ENCODE data around the gene RPL27A. TPM values are rescaled to one million over a fixed set of nuclear protein-coding genes. Genes with fewer than 3 reads are reported as not detected.

Gene RPL27A
- total RNA-seq, 1 donor from 2014 or later: 1,860 TPM

- peak overlapping the region in 2 of 3 donors; percentile 2 to 29 for H3K4me3 ChIP-seq (ENCODE audit: low read length in 3 of 3)
- H3K36me3 ChIP-seq (ENCODE audit: control insufficient read depth in 3 of 3, insufficient read depth in 3 of 3, low read length in 3 of 3): peaks cover 20 to 37% (median 24%) of the 10 kb centered on the region in 3 donors
Measured at GRCh38 chr11:8706673-8707432, 24.3 kb downstream of the RPL27A start.

GRCh38 chr11:8707541-8708191 is 25.1 kb downstream of the RPL27A start:
- Histone ChIP-seq H3K4me3 (ENCODE audit: low read length in 3 of 3) (peak overlapping the region; percentile 8 to 46 (median 37)), H3K9ac (ENCODE audit: low read depth in 1 of 3, low read length in 3 of 3) (peak overlapping the region; percentile 16 to 72 (median 27)), H3K4me1 (ENCODE audit: control insufficient read depth in 3 of 3, insufficient read depth in 3 of 3, low read length in 3 of 3) (peaks cover 26 to 30% (median 30%) of the 10 kb centered on the region in 3 donors), H3K27me3 (ENCODE audit: control insufficient read depth in 3 of 3, insufficient read depth in 3 of 3, low read length in 3 of 3) (no peaks in the 10 kb centered on the region), H3K9me3 (ENCODE audit: control insufficient read depth in 3 of 3, low read length in 3 of 3) (no peaks in the 10 kb centered on the region), H3K36me3 (ENCODE audit: control insufficient read depth in 3 of 3, insufficient read depth in 3 of 3, low read length in 3 of 3) (peaks cover 19 to 28% (median 27%) of the 10 kb centered on the region in 3 donors), H3K27ac (ENCODE audit: low read depth, low read length) (peak overlapping the region; percentile 87)

More at GRCh38 chr11:8706673-8707432, 24.3 kb downstream of the RPL27A start:
- Histone ChIP-seq H3K27ac (ENCODE audit: low read depth, low read length) (peak overlapping the region; percentile 87), H3K9ac (ENCODE audit: low read depth in 1 of 3, low read length in 3 of 3) (peak overlapping the region in 2 of 3 donors; percentile 71 to 72), H3K9me3 (ENCODE audit: control insufficient read depth in 3 of 3, low read length in 3 of 3) (no peaks in the 10 kb centered on the region), H3K27me3 (ENCODE audit: control insufficient read depth in 3 of 3, insufficient read depth in 3 of 3, low read length in 3 of 3) (no peaks in the 10 kb centered on the region), H3K4me1 (ENCODE audit: control insufficient read depth in 3 of 3, insufficient read depth in 3 of 3, low read length in 3 of 3) (peaks cover 26 to 30% (median 30%) of the 10 kb centered on the region in 3 donors)

GRCh38 chr11:8709002-8709672 is 26.5 kb downstream of the RPL27A start:
- peaks cover 28 to 38% (median 35%) of the 10 kb centered on the region in 3 donors for H3K4me1 ChIP-seq (ENCODE audit: control insufficient read depth in 3 of 3, insufficient read depth in 3 of 3, low read length in 3 of 3)
- peak overlapping the region in 2 of 3 donors; percentile 42 to 72 for H3K9ac ChIP-seq (ENCODE audit: low read depth in 1 of 3, low read length in 3 of 3)
- no peaks in the 10 kb centered on the region for H3K27me3 ChIP-seq (ENCODE audit: control insufficient read depth in 3 of 3, insufficient read depth in 3 of 3, low read length in 3 of 3)
- H3K4me3 ChIP-seq (ENCODE audit: low read length in 3 of 3): no peak overlapping the region
- H3K36me3 ChIP-seq (ENCODE audit: control insufficient read depth in 3 of 3, insufficient read depth in 3 of 3, low read length in 3 of 3): peaks cover 14 to 20% (median 17%) of the 10 kb centered on the region in 3 donors
- peak overlapping the region; percentile 87 for H3K27ac ChIP-seq (ENCODE audit: low read depth, low read length)
- no peaks in the 10 kb centered on the region for H3K9me3 ChIP-seq (ENCODE audit: control insufficient read depth in 3 of 3, low read length in 3 of 3)

DNA sequence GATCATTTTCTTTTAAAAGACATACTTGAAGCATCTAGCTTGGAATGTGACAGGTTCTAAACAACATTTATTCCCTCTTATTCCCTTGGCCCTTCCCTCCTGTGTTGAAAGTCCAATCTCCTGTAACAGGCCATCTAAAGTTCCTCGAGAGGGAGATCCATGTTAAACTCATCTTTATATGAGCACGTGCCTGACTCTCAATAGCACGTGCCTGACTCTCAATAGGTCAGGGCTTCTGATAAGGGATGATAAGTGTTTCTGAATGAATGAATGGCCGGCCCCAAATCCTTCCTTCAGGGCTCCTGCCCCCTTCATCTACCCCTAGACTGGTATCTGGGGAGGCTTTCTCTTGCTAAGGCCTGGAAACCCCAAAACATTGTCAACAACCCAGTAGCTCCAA is 27.2 kb downstream of the RPL27A start:
- peak overlapping the region; percentile 87 for H3K27ac ChIP-seq (ENCODE audit: low read depth, low read length)
- peaks cover 34 to 44% (median 41%) of the 10 kb centered on the region in 3 donors for H3K4me1 ChIP-seq (ENCODE audit: control insufficient read depth in 3 of 3, insufficient read depth in 3 of 3, low read length in 3 of 3)
- peaks cover 11 to 20% (median 17%) of the 10 kb centered on the region in 3 donors for H3K36me3 ChIP-seq (ENCODE audit: control insufficient read depth in 3 of 3, insufficient read depth in 3 of 3, low read length in 3 of 3)
- no peaks in the 10 kb centered on the region for H3K9me3 ChIP-seq (ENCODE audit: control insufficient read depth in 3 of 3, low read length in 3 of 3)
- H3K27me3 ChIP-seq (ENCODE audit: control insufficient read depth in 3 of 3, insufficient read depth in 3 of 3, low read length in 3 of 3): no peaks in the 10 kb centered on the region
- H3K4me3 ChIP-seq (ENCODE audit: low read length in 3 of 3): no peak overlapping the region
- no peak overlapping the region for H3K9ac ChIP-seq (ENCODE audit: low read depth in 1 of 3, low read length in 3 of 3)

- Histone ChIP-seq H3K27me3 (ENCODE audit: control insufficient read depth in 3 of 3, insufficient read depth in 3 of 3, low read length in 3 of 3) (no peaks in the 10 kb centered on the region), H3K9me3 (ENCODE audit: control insufficient read depth in 3 of 3, low read length in 3 of 3) (no peaks in the 10 kb centered on the region), H3K36me3 (ENCODE audit: control insufficient read depth in 3 of 3, insufficient read depth in 3 of 3, low read length in 3 of 3) (peaks cover under 1 to 15% (median 13%) of the 10 kb centered on the region in 3 donors), H3K4me1 (ENCODE audit: control insufficient read depth in 3 of 3, insufficient read depth in 3 of 3, low read length in 3 of 3) (peaks cover 52 to 63% (median 60%) of the 10 kb centered on the region in 3 donors), H3K9ac (ENCODE audit: low read depth in 1 of 3, low read length in 3 of 3) (no peak overlapping the region), H3K27ac (ENCODE audit: low read depth, low read length) (no peak overlapping the region), H3K4me3 (ENCODE audit: low read length in 3 of 3) (no peak overlapping the region)
Measured at GRCh38 chr11:8711895-8712442, 29.4 kb downstream of the RPL27A start.

- Histone ChIP-seq H3K27me3 (ENCODE audit: control insufficient read depth in 3 of 3, insufficient read depth in 3 of 3, low read length in 3 of 3) (no peaks in the 10 kb centered on the region), H3K27ac (ENCODE audit: low read depth, low read length) (no peak overlapping the region), H3K36me3 (ENCODE audit: control insufficient read depth in 3 of 3, insufficient read depth in 3 of 3, low read length in 3 of 3) (peaks cover 0 to 19% (median 13%) of the 10 kb centered on the region in 3 donors), H3K9me3 (ENCODE audit: control insufficient read depth in 3 of 3, low read length in 3 of 3) (no peaks in the 10 kb centered on the region), H3K4me3 (ENCODE audit: low read length in 3 of 3) (no peak overlapping the region), H3K4me1 (ENCODE audit: control insufficient read depth in 3 of 3, insufficient read depth in 3 of 3, low read length in 3 of 3) (peaks cover 52 to 63% (median 60%) of the 10 kb centered on the region in 3 donors), H3K9ac (ENCODE audit: low read depth in 1 of 3, low read length in 3 of 3) (no peak overlapping the region)
Measured at GRCh38 chr11:8712506-8712905, 29.9 kb downstream of the RPL27A start.

- Histone ChIP-seq H3K27ac (ENCODE audit: low read depth, low read length) (no peak overlapping the region), H3K9me3 (ENCODE audit: control insufficient read depth in 3 of 3, low read length in 3 of 3) (no peaks in the 10 kb centered on the region), H3K27me3 (ENCODE audit: control insufficient read depth in 3 of 3, insufficient read depth in 3 of 3, low read length in 3 of 3) (no peaks in the 10 kb centered on the region), H3K36me3 (ENCODE audit: control insufficient read depth in 3 of 3, insufficient read depth in 3 of 3, low read length in 3 of 3) (peaks cover 0 to 19% (median 13%) of the 10 kb centered on the region in 3 donors), H3K4me3 (ENCODE audit: low read length in 3 of 3) (no peak overlapping the region), H3K9ac (ENCODE audit: low read depth in 1 of 3, low read length in 3 of 3) (peak overlapping the region in 1 of 3 donors; percentile 40), H3K4me1 (ENCODE audit: control insufficient read depth in 3 of 3, insufficient read depth in 3 of 3, low read length in 3 of 3) (peaks cover 52 to 62% (median 59%) of the 10 kb centered on the region in 3 donors)
Measured at GRCh38 chr11:8713760-8714454, 31.3 kb downstream of the RPL27A start.

GRCh38 chr11:8714622-8715225 is 32.1 kb downstream of the RPL27A start:
- peak overlapping the region in 2 of 3 donors; percentile 35 to 40 for H3K9ac ChIP-seq (ENCODE audit: low read depth in 1 of 3, low read length in 3 of 3)
- no peaks in the 10 kb centered on the region for H3K27me3 ChIP-seq (ENCODE audit: control insufficient read depth in 3 of 3, insufficient read depth in 3 of 3, low read length in 3 of 3)
- peaks cover 0 to 19% (median 13%) of the 10 kb centered on the region in 3 donors for H3K36me3 ChIP-seq (ENCODE audit: control insufficient read depth in 3 of 3, insufficient read depth in 3 of 3, low read length in 3 of 3)
- H3K4me3 ChIP-seq (ENCODE audit: low read length in 3 of 3): no peak overlapping the region
- H3K4me1 ChIP-seq (ENCODE audit: control insufficient read depth in 3 of 3, insufficient read depth in 3 of 3, low read length in 3 of 3): peaks cover 54 to 65% (median 60%) of the 10 kb centered on the region in 3 donors
- H3K27ac ChIP-seq (ENCODE audit: low read depth, low read length): peak overlapping the region; percentile 69
- H3K9me3 ChIP-seq (ENCODE audit: control insufficient read depth in 3 of 3, low read length in 3 of 3): no peaks in the 10 kb centered on the region

- Histone ChIP-seq H3K9ac (ENCODE audit: low read depth in 1 of 3, low read length in 3 of 3) (peak overlapping the region in 1 of 3 donors; percentile 45), H3K4me1 (ENCODE audit: control insufficient read depth in 3 of 3, insufficient read depth in 3 of 3, low read length in 3 of 3) (peaks cover 61 to 71% (median 67%) of the 10 kb centered on the region in 3 donors), H3K4me3 (ENCODE audit: low read length in 3 of 3) (peak overlapping the region in 2 of 3 donors; percentile 29 to 44), H3K36me3 (ENCODE audit: control insufficient read depth in 3 of 3, insufficient read depth in 3 of 3, low read length in 3 of 3) (peaks cover 0 to 19% (median 13%) of the 10 kb centered on the region in 3 donors), H3K27ac (ENCODE audit: low read depth, low read length) (peak overlapping the region; percentile 69), H3K27me3 (ENCODE audit: control insufficient read depth in 3 of 3, insufficient read depth in 3 of 3, low read length in 3 of 3) (no peaks in the 10 kb centered on the region), H3K9me3 (ENCODE audit: control insufficient read depth in 3 of 3, low read length in 3 of 3) (no peaks in the 10 kb centered on the region)
Measured at GRCh38 chr11:8715501-8715900, 32.9 kb downstream of the RPL27A start.

Measured in skeletal muscle tissue (tissue), 4 donors.